Measurements from ENCODE around the gene HOXC11.

The HOXC11 gene

DNA sequence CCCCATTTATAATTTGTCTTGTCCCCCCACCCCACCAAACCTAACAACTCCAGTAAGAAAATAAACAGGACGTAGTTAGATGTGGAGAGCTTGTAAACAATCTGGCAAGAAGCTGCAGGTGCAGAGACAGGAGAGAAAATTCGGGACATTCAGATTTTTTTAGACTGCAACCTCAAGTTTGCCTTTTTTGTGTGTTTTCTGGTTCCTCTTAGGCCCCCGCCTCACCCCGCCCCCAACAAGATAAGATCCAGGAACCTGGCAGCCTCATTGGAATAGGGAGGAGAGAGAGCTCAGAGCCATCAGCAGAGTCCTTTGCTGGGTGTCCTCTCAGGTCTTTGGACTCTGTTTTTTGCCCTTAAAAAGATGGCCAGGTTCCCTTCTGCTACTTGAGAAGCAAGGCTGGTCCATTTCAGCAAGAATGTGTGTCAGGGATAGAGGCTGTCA is 14.9 kb downstream of the HOXC11 start:
- H3K4me3 ChIP-seq (ENCODE audit: control insufficient read depth, low read depth, low read length), result no peak overlapping the region
- no peak for DNase-seq (ENCODE audit: low read depth)
- TF ChIP-seq, protein P1, sequence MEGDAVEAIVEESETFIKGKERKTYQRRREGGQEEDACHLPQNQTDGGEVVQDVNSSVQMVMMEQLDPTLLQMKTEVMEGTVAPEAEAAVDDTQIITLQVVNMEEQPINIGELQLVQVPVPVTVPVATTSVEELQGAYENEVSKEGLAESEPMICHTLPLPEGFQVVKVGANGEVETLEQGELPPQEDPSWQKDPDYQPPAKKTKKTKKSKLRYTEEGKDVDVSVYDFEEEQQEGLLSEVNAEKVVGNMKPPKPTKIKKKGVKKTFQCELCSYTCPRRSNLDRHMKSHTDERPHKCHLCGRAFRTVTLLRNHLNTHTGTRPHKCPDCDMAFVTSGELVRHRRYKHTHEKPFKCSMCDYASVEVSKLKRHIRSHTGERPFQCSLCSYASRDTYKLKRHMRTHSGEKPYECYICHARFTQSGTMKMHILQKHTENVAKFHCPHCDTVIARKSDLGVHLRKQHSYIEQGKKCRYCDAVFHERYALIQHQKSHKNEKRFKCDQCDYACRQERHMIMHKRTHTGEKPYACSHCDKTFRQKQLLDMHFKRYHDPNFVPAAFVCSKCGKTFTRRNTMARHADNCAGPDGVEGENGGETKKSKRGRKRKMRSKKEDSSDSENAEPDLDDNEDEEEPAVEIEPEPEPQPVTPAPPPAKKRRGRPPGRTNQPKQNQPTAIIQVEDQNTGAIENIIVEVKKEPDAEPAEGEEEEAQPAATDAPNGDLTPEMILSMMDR (conservative IDR thresholded peaks at IDR 0.05; ENCODE audit: control insufficient read depth, insufficient read depth, low read depth, low read length), result no peak

DNA sequence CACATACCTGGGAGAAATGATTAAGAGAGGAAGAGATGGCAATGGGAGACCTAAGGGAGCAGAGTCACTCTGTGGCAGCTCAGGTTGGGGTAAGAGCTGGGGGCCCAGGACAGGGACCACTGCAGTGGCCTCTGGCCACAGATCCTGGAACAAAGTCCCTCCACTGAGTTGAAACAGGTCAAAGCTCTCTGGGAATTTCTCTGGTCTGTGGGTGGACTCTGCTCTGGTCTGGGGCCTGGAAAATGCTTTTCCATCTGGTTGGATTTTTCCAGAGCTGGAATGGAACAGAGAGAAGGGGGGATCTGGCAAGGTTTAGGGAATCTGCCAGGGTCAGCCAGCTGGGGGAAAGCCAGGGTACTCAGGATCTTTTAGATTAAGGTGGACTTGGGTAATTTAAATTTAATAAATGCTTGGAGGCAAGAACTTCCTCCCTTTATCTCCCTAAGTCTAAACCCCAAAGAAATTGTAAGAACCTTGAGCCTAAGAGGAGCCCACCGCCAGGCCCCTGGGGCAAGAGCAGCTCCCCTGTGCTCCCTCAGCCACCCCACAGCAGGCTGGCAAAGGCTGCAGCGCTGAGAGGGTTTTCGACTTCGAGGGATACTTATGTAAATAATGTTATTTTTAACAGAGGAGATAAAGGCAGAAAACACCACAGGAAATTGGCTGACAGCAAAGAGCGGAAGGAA is 15.8 kb downstream of the HOXC11 start:
- DNase-seq (ENCODE audit: low read depth), result no peak
- TF ChIP-seq, protein P1 (conservative IDR thresholded peaks at IDR 0.05; ENCODE audit: control insufficient read depth, insufficient read depth, low read depth, low read length), result no peak
- no peak overlapping the region for H3K4me3 ChIP-seq (ENCODE audit: control insufficient read depth, low read depth, low read length)

DNA sequence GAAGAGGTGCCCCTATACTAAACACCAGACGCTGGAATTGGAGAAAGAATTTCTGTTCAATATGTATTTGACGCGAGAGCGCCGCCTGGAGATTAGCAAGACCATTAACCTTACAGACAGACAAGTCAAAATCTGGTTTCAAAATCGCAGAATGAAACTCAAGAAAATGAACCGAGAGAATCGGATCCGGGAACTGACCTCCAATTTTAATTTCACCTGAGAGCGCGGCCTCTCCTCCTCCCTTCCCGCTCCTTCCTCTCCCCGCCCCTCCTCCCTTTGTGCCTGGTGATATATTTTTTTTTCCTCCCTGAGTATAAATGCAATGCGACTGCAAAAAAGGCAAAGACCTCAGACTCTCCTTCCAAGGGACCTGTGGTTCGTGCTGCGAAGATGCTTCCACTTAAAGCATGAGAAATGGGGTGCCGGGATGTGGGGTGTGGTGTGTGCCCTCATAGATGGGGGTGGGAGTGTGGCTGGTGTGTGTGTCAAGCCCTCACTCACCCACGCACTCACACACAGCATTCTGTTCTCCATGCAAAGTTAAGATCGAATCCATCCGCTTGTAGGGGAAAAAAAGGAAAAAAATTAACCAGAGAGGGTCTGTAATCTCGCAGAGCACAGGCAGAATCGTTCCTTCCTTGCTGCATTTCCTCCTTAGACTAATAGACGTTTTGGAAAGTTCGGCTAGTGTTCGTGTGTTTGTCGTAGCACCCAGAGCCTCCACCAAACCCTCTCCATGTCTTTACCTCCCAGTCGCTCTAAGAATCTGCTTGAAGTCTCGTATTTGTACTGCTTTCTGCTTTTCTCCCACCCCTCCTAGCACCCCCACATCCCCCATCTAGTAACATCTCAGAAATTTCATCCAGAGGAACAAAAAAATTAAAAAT is 16.5 kb downstream of the HOXC11 start:
- TF ChIP-seq, protein P1 (conservative IDR thresholded peaks at IDR 0.05; ENCODE audit: control insufficient read depth, insufficient read depth, low read depth, low read length), result peak; percentile 58
- DNase-seq (ENCODE audit: low read depth), result peak; percentile 71
- peak overlapping the region; percentile 40 for H3K4me3 ChIP-seq (ENCODE audit: control insufficient read depth, low read depth, low read length)

DNA sequence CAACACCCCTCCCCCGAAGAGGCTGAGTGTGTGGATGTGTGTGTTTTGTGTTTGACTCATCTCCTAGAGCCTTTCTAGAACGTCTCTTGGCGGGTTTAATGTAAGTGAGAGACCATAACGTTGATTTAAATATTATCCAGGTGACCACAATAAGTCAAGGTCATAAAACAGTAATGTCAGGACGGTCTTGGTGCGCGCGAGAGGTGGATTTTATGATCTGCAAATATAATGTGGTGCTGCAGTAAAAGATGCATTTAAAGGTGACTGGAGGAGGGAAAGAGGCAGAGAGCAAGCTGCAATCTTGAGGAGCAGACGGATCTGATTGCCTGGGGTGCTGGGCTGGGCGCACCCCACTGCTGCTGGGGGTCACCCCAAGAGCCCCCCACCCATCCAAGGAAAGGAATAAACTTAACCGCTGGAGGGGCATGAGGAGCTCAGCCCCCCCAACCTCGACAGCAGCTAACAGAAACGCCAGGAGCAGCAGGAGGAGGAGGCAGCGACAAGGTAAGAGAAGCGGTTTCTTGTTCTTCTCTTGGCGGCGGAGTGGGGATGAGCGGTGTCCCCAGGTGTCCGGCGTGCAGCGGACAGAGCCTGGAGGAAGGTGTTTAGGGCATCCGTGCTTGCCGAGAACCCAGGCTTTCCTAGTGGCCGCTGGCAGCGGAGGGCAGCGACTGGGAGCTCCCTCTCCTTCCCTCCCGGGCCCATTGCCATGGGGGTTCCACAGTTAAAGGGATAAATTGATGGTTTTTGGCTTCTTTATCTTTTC is 17.6 kb downstream of the HOXC11 start:
- peak; percentile 63 for DNase-seq (ENCODE audit: low read depth)
- H3K4me3 ChIP-seq (ENCODE audit: control insufficient read depth, low read depth, low read length), result peak overlapping the region; percentile 27
- TF ChIP-seq, protein P1 (conservative IDR thresholded peaks at IDR 0.05; ENCODE audit: control insufficient read depth, insufficient read depth, low read depth, low read length), result no peak

DNA sequence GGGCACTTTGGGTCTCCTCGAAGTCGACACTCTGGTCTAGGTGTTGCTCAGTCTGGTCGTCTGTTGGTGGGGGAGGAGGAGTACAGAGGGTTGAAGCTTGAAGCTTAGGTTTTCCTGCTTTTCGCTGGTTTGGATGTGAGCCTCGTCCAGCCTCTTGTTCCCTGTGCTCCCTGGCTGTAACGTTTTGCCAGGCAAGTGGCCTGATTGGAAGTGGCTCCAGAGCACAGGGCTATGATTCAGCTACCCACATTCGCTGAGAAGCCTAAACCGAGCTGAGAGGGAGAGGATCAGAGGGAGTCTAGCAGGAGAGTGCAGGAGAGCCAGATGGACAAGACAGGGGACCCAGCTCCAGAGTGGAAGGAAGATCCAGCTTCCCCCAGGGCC is 18.1 kb downstream of the HOXC11 start:
- H3K4me3 ChIP-seq (ENCODE audit: control insufficient read depth, low read depth, low read length), result peak overlapping the region; percentile 27
- peak; percentile 88 for DNase-seq (ENCODE audit: low read depth)
- TF ChIP-seq, protein P1 (conservative IDR thresholded peaks at IDR 0.05; ENCODE audit: control insufficient read depth, insufficient read depth, low read depth, low read length), result no peak

DNA sequence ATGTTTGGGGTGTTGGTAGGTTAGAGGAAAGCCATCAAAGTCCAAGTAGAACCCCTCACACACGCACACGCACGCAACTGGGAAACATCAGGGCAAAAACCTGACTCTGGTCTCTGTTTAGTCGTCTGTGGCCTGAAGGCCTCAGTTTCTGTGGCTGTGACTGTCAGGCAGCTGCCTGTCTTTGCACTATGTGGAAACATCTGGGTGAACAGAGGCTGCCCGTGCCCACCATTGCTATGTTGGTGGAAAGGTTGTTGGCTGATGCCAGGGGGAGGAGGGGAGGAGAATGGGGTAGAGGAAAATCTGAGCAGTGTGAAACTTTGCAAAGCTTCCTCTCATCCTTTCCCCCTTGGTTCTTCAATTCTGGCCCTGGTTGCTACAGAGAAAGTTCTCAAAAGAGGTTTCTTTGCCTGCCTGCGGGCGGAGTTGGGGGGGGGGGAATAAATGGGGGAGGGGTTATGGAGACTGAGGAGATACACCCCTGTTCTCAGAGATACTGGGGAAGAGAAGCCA is 19.5 kb downstream of the HOXC11 start:
- DNase-seq (ENCODE audit: low read depth), result no peak
- H3K4me3 ChIP-seq (ENCODE audit: control insufficient read depth, low read depth, low read length), result no peak overlapping the region
- TF ChIP-seq, protein P1 (conservative IDR thresholded peaks at IDR 0.05; ENCODE audit: control insufficient read depth, insufficient read depth, low read depth, low read length), result no peak

Data from fibroblast of mammary gland (primary cell).